SU-DHL-6 (cell line): ENCODE results near the gene SCN3B.

Experiments used
- EZH2phosphoT487 ChIP-seq: fragments of 200-600 bp; sonication (generic), shearing (Covaris generic); conservative IDR thresholded peaks from 2 replicates; pipeline ENCODE4 v1.6.1; 2018; ENCODE audit warnings: mild to moderate bottlenecking, antibody characterized with exemption, low read length, moderate library complexity, mixed read lengths
- TF ChIP-seq, protein P1 (sequence below): fragments of 200-600 bp; sonication (generic); IDR thresholded peaks from one replicate; pipeline ENCODE4 v1.5.1; 2017; ENCODE audit warnings: antibody characterized with exemption, mild to moderate bottlenecking, low read length, moderate library complexity; ENCODE audit not compliant: insufficient read depth, poor library complexity, severe bottlenecking

DNA sequence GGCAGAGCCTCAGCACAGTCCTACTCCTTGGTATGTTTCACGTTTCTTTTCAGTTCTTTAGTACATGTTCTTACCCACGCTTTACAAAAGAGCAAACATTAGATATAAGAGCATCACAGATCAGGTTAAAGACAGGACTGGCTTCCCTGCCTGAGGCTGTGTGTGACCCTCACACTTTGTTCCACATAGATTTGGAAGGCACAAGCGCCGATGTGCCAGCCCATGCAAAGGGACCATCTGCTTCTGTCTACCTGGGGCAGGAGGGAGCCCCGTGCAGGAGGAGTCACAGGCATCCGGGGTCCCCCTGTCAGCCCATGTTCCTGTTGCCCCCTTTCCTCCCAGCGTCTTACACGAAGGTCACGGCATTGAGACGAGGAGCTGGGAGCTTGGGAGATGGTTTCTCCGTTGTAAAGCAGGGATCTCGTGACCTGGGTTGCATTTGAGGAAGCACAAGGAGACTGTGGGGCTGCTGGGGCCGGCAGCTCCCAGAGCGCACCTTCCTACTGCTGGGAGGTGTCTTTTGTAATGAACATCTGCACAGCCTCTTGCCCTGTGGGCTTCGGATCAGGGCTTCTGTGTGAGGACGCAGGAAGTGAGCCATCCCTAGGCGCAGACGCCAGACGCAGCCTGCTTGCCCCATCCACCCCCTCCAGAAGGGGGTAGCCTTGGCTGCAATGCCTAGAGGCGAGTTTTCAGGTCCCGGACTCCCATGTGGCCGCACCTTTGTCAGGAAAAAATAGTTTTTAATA is 72.6 kb downstream of the SCN3B start:
- TF ChIP-seq, protein P1, sequence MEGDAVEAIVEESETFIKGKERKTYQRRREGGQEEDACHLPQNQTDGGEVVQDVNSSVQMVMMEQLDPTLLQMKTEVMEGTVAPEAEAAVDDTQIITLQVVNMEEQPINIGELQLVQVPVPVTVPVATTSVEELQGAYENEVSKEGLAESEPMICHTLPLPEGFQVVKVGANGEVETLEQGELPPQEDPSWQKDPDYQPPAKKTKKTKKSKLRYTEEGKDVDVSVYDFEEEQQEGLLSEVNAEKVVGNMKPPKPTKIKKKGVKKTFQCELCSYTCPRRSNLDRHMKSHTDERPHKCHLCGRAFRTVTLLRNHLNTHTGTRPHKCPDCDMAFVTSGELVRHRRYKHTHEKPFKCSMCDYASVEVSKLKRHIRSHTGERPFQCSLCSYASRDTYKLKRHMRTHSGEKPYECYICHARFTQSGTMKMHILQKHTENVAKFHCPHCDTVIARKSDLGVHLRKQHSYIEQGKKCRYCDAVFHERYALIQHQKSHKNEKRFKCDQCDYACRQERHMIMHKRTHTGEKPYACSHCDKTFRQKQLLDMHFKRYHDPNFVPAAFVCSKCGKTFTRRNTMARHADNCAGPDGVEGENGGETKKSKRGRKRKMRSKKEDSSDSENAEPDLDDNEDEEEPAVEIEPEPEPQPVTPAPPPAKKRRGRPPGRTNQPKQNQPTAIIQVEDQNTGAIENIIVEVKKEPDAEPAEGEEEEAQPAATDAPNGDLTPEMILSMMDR, result no peak
- no peak for TF ChIP-seq EZH2phosphoT487
